HG03095 (cell line): ENCODE data around the gene PLCB1.

Experiments used
- ATAC-seq: cut with Tn5 transposase; IDR thresholded peaks from one replicate; pipeline ENCODE4 v1.9.1; 2021; ENCODE audit warnings: moderate library complexity; ENCODE audit not compliant: unreplicated experiment

Gene PLCB1

DNA sequence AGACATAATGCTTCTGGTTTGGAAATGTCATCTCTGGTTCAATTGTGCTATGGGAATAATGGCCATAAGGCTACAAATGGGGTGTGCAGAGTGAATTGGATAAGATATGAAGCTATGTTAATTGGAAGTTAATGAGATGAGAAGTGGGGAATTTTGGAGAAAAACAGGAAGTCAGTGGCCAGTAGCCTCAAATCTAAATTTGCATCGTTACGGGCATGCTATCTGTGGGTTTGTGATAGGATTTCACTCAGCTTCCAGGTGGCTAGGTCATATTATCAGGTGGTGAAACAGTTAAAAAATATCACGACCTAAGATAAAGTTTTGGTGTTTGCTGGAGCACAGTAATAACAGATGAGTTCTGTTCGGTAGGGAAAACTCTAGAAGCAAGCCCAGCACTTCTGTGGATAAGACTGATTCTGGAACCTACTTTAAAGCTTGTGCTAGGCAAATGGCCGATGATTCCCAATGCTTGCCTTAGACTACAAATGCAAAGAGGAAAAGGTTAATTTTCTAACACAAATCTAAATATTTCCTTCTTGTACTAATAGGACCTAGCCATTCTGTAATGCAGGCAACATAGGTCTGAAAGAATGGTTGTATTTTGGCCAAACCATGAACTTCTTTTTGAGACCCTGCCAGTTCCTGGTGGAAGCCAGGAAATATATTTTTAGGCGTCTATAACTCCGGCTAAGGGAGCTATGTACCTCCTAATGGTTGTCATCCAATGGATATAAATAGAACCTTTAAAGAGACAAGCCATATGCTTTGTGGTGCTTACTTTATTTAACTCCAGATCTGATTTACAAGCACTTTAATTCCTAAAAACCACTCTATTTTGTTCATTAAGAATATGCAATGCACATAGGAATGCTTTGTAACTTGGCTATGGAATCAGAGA is 111.0 kb downstream of the PLCB1 start:
- no peak for ATAC-seq

DNA sequence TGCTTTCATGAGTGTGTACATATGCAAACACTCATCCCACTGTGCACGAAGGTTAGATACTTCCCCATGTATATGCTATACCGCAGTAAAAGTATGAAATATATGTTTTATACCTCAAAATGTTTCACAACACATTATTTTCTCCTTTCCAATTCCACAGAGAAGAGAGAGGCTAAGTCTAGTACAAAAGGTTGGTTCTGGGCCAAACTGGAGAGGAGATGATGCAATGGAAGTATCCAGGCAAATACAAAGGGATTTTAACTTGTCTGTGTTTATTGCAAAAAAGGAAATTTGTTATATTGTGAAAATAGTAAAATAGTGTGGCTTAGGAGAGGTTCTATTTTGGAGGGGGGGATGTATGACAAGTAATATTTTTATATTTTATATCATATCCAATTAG is 112.6 kb downstream of the PLCB1 start:
- no peak for ATAC-seq

GRCh38 chr20:8246153-8246552 is 114.1 kb downstream of the PLCB1 start:
- ATAC-seq: no peak

- ATAC-seq: no peak
These were observed 114.7 kb downstream of the PLCB1 start for GRCh38 chr20:8246716-8247115.

GRCh38 chr20:8248051-8248450 is 116.0 kb downstream of the PLCB1 start:
- ATAC-seq: no peak

- no peak for ATAC-seq
These were observed 117.6 kb downstream of the PLCB1 start for GRCh38 chr20:8249634-8250033.

- ATAC-seq: no peak
These were observed 118.6 kb downstream of the PLCB1 start for GRCh38 chr20:8250539-8251200.

DNA sequence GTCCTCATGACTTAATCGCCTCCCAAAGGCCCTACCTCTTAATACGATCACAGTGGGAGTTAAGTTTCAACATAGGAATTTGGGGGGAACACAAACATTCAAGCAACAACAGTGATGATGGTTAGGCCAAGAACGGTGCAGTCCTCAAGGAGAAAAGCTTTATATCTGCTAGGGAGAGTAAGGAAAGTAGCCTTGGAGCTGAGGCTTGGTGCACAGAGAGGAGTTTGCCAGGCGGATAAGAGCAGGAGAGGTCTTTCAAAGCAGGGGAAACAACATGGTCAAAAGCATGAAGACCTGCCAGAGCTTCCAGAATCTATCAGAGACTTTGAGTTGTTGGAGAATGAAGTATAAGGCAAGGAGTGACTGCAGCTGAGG is 119.1 kb downstream of the PLCB1 start:
- ATAC-seq: no peak

DNA sequence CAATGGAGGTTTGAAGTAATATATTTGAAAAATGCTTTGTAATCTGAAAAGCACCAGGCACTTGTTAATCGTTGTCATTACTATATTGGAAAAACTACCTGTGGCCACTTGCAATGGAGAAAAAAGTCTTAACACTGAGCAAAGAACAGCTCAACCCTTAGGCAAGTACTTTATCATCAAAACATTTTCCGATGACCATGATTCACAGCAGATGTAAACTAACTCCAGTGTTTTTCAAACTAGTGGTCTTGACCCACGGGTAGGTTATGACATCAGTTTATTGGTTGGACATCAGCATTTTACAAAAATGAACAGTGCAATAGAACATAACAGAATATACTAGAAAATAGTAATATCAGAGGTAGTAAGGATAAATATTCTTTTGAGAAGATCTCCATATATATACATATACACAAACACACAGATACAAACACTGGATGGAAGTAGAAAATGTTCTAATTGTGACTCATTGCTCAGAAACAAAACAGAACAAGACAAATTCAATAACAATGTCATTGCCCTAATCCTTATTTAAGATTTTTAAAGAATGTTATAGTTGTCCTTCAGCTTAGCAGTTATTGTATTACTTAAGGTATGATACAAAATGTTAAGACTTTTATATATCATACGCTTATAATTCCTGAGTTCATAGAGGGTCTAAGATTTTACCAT is 123.0 kb downstream of the PLCB1 start:
- ATAC-seq: no peak

DNA sequence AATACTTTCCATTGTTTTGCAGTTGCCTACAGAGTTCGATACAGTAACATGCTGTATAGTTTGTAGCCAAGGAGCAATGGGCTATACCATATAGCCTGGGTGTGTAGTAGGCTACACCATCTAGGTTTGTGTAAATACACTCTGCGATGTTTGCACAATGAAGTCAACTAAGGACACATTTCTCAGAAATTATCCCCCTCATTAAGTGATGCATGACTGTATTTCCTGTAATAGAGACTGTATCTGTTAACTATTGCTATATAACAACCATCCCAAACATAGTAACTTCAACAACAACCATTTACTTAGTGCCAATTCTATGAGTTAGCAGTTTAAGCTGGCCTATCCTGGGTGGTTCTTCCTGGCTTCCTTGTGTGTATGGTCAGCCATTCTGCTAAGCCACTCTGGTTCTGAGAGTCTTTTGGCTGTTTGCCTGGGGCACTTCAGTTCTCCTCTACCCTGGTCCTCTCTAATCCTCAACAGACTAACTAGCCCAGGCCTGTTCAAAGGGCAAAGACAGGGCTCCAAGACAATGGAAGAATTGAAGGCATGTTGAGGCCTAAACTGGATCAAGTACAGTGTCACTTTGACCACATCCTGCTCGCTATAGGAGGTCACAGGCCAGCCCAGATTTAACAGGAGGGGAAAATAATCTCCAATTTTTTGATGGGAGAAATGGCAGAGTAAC is 124.0 kb downstream of the PLCB1 start:
- no peak for ATAC-seq

- no peak for ATAC-seq
These were observed 128.8 kb downstream of the PLCB1 start for GRCh38 chr20:8260837-8261251.

GRCh38 chr20:8262721-8263120 is 130.7 kb downstream of the PLCB1 start:
- no peak for ATAC-seq

DNA sequence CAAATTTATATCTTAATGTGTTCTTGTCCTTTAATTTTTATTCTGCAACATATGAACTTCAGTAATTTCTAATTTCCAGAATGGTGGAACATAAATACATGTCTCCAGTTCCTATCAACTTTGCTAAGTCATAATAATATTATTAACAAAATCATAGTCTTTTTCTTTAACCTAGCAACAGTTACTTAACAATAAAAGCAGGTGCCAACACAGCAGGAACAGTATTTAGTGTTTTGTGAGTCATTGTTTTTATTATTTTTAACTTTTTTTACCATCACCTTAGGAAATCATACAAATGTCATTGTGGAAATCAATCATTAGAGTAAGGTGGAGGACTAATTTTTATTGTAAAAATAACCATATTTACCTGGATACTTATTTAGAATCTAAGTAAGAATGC is 133.5 kb downstream of the PLCB1 start:
- no peak for ATAC-seq

GRCh38 chr20:8267009-8267408 is 134.9 kb downstream of the PLCB1 start:
- no peak for ATAC-seq

DNA sequence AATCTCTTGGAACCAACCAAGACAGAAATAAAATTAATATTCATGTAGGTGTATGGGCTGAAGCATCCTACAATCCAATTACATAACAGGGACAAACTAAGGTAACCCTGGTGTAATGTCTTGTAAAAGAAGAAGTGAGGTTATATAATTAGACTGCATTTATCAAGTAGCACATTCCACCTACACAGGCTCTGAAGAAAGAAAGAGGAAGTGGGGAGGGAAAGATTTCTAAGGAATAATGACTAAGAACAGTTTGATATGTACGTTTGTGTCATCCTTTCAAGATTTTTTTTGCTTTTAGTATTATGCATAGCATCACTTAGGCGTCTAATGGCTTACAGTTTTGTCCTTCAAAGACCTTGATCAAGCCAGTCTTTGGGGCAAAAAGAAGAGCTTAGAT is 139.7 kb downstream of the PLCB1 start:
- no peak for ATAC-seq

- no peak for ATAC-seq
These were observed 140.7 kb downstream of the PLCB1 start for GRCh38 chr20:8272766-8273165.

GRCh38 chr20:8284902-8285301 is 152.8 kb downstream of the PLCB1 start:
- no peak for ATAC-seq

DNA sequence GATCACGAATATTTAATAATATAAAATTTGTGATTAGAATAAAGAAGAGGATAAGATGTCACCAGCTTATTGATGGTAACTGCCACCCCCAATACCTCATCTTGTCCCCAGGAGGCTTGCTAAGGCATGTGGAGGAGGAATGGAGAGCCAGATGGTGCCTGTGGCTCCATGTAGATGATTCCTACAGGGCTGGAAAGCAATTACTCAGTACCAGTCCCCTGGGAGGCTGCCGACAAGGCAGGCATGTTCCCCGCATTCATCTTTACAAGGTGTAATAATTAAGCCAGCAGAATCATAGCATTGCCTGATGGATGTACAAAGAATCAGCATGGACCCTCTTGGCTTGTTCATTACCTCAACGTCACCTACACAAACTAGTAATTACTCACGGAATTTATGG is 155.3 kb downstream of the PLCB1 start:
- no peak for ATAC-seq

GRCh38 chr20:8291200-8291599 is 159.1 kb downstream of the PLCB1 start:
- ATAC-seq: no peak

- ATAC-seq: no peak
These were observed 159.8 kb downstream of the PLCB1 start for GRCh38 chr20:8291873-8292272.

GRCh38 chr20:8292793-8293192 is 160.7 kb downstream of the PLCB1 start:
- no peak for ATAC-seq
